ENCODE measurements around the gene KLK15.

Gene KLK15

DNA sequence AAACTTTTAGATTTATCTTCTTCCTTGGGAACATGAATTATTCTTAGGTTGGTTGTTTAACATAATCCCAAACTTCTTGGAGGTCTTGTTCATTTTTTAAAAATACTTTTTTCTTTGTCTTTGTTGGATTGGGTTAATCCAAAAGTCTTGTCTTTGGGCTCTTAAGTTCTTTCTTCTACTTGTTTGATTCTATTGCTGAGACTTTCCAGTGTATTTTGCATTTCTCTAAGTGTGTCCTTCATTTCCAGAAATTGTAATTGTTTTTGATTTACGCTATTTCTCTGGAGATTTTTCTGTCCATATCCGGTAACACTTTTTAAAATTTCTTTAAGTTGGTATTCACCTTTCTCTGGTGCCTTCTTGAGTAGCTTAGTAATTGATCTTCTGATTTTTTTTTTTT, 9.8 kb upstream of the KLK15 start:
- DNase-seq, result no peak

DNA sequence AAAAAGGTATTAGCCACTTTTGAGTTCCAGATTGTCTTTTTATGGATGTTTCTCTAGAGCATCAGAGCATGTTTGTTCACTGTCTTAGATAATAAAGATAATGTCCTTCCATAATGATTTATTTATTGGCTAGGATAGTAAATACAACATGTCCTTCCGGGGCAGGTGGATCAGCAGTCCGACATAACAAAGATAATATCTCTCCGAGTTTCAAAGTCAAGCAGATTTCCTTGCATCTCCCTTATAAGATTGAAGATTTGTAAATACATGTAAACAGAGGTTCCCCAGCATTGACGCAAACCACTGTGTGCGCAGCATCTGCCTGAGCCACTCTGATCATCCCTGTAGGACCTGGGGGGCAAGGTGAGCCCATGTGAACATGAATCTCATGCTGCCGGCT, 8.8 kb upstream of the KLK15 start:
- no peak for DNase-seq

DNA sequence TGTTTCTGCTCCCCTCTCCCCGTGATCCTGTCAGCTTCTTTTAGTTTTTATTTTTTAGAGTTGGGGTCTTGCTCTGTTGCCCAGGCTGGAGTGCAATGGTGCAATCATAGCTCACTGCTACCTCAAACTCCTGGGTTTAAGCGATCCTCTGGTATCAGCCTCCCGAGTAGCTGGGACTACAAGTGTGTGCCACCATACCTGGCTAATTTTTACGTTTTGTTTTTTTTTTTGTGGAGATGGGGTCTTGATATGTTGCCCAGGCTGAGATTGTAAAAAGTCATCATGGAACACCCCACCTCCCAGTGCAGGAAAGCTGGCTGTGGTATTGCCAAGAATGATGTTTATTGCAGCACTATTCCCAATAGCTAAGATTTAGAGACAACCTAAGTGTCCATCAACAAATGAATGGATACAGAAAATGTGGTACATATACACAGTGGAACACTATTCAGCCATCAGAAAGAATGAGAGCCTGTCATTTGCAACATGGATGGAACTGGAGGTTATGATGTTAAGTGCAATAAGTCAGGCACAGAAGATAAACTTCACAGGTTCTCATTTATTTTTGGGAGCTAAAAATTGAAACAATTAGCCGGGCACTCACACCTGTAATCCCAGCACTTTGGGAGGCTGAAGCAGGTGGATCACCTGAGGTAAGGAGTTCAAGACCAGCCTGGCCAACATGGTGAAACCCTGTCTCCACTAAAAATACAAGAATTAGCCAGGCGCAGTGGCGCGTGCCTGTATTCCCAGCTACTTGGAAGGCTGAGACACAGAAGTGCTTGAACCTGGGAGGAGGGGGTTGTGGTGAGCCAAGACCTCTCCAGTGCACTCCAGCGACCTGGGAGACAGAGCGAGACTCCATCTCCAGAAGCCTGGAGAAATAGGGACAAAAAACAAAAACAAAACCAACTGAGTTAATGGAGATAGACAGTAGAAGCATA, 6.6 kb upstream of the KLK15 start:
- DNase-seq, result no peak

DNA sequence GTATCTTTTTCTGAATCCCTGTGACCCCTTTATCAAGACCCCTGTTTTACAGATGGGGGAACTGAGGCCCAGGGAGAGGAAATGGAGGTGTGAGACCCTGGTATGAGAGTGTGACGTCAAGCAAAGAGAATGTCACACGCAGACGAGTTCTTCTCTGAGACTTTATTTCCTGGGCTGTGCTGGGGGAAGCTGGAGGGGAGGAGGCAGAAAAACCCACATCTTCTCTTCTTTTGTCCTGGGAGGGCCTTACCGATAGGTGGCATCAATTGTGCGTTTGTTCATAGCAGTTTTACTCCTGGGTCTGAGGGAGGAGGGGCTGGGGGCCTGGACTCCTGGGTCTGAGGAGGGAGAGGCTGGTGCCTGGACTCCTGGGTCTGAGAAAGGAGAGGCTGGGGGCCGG, 4.9 kb upstream of the KLK15 start:
- DNase-seq, result no peak

DNA sequence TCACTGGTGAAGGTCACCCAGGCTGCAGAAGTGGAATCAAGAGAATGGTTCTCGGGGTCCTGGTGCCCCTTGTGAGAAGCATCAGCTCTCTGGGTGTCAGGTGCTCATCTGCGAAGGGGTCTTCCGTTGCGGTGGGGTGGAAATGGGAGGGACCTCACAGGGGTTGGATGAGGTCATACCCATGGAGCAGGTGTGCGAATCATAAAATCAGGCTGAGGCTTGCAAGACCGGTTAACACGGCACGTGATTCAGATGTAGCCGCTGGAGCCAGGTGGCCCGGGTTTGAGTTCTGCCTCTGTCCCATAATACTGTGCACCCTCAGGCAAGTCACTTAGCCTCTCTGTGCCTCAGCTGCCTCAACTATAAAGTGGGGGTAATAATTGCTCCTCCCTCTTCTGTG, 3.9 kb upstream of the KLK15 start:
- no peak for DNase-seq

DNA sequence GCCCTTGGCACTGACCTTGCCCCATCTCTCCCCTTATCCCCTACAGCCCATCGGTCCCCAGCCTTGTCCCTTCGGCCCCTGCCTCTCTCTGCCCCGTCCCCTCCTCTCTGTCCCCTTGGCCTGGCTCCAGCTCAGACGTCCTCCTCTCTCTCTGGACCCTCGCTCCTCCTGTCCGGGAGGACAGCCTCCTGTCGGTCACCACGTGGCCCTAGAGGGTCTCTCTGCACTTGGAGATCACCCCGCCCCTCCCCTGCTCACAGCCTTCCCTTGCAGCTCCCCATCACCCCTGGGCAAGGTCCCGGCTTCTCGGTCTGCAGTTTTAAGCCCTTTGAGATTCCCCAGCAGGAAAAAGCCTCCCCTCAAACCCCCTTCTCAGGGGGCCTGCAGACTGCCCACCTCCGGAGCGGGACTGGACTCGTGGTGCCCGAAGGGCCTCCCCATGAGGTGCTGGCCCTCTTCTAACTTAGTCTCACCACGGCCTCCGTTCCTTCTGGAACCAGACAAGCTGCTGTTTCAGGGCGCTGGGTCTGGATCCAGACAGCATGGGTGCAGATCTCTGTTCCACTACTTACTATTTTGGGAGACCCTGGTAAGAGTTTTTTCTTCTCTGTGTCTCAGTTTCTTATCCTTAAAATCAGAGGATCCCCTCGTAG, 3.3 kb upstream of the KLK15 start:
- no peak for DNase-seq

DNA sequence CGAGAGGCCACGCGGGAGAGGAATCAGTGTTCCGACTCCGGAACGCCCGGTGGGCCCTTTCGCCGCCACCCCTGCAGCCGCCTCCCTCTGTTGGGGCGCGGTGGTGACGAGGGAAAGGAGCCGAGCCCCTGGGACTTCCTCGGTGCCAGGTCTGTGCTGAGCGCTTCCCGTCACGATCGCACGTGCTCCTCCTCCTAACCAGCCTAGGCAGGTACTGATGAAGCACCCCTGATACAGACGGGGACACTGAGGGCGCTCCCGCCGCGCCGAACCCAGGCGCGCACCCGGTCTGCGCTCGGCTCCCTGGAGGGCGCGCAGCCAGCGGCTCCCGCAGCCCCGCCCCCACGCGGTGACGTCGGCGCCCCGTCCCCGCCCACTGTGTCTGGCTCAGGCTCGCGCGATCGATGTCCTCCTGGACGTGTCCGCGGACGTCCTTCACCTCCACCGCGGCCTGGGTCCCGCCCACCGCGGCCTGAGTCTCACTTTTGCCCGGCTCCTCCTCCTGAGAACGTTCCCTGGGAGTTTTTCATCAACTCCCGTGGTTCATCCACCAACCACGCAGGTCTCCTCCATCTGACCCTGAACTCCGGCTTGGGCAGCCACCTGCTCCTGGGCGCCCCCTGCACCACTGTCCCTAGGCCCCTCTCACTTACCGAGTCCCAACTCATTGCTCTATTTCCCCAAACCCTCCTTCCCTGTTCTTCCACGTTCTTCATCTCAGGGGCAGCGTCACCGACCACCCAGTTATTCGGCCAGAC, 2.6 kb upstream of the KLK15 start:
- DNase-seq, result peak; percentile 72

DNA sequence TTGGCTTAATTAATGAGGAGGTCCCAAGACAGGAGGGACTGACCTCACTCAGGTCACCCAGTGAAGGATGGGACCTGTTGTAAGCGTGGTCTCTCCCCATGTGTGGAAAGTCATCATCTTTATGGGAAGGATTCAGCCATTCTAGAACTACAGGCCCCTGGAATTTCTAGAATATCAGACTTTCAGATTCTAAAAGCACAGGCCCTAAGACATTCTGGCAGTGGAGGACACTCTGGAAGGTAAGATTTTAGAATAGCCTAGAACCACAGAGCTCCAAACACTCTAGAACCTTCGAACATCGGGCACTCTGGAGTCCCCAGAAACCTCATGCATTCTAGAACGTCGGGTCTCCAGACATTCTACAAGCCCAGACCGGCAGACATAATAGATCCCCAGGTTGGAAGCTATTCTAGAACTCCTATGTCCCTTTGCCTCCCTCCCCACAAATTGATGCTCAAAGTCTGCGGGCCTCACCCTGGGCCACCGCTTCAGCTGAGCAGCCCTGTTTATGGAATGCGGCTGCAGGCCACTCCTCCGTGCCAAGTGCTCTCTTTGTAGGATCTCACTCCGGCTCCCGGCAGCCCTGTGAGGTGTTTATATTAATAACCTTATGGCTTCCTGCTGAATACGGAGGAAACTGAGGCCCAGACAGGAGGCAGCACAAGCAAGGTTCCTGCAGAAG, 1.9 kb upstream of the KLK15 start:
- DNase-seq, result no peak

DNA sequence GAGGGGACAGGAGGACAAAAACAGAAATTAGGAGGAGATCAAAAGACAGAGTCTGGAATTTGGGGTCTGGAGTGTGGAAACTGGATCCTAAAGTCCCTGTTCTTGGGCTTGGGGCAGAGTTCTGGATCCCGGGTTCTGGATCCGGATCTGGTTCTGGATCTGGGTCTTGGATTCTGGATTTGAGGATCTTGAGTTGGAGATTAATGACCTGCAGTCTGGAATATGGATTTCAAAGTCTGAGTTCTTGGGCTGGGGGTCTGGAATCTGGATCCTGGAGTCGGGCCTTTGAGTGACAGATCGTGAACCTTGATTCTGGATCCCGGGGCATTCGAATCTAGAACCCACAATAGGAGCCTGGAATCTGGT, 411 bp upstream of the KLK15 start:
- DNase-seq, result no peak

DNA sequence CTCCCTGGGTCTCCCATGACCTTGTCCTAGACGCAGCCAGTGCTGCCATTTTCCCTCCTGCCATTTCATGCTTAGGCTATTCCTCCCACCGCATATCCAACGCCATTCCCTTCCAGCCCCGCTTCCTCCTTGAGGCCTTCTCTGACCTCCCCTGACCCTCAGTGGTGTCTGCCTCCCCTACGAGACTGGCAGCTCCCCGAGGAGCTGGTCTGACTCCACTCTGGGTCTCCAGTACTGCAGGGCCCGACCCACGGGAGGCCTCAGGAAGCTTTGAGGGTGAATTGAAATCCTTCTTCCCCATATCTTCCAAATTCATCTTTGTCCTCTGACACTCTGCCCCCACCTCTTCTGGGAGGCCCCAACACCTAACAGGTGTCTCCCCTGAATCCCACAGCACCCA, 708 bp downstream of the KLK15 start:
- no peak for DNase-seq

DNA sequence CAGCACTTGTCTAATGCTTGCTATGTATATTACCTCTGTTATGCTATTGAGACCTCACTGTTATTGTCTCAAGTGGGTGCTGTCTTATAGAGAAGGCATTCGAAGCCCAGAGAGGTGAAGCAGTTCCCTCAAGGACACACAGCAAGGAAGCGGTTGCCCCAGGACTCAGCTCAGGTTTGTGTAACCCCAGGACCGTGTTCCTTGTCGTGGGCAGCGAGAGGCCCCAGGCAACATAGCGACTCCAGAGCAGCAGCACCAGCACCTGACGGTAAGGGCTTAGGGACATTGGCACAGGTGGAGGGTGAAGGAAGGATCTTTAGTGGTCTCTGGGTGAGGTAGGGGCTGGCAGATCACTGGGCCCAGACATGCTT, 2.4 kb downstream of the KLK15 start:
- DNase-seq, result no peak

DNA sequence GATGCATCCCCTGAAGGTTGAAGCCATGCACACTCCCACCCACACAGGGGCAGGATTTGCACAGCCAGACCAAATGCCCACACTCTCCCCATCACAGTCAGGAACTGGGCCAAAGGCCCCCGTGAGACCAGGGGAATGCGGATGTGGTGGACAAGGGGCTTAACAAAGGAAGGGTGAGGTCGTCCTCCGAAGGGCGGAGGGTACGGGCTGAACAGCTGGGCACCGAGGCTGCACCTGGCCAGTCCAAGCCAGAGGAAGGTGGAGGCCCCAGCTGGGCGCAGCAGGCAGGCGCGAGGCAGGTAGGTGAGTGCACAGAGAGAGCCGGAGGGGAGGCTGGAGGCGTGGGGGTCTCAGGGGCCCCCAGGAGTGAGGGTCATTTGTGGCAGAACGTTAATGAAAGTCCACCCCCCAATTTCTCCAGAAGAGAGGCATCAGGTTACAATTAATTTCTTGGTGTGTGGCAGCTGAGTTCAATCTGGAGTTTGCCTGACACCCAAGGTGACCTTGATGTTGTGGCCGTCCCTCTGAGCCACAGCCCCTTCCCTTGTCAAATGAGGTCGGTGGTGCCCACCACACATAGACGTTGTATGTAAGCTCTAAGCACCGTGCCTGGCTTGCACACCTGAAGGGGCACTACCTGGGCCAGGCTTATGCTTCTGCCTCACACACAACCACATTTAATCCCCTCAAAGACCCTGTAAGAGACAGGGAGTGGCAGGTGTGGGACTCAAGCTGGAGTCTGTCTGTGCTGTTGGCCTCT, 2.9 kb downstream of the KLK15 start:
- DNase-seq, result no peak

DNA sequence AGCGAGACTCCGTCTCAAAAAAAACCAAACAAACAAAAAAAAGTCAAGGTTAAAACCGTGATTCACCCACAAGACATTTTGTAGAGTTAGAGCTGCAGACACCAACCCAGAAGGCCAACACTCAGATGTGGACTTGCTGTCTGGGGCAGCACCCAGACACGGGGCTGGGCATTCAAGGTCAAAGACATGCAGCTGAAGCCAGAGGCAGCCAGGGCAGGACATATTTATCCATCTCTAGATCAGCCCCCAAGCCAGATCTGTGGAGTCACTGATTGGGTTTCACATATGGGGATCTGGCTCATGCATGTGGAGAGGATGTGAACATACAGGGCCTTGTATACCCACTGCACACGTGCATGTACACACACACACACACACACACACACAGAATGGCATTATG, 3.6 kb downstream of the KLK15 start:
- DNase-seq, result no peak

DNA sequence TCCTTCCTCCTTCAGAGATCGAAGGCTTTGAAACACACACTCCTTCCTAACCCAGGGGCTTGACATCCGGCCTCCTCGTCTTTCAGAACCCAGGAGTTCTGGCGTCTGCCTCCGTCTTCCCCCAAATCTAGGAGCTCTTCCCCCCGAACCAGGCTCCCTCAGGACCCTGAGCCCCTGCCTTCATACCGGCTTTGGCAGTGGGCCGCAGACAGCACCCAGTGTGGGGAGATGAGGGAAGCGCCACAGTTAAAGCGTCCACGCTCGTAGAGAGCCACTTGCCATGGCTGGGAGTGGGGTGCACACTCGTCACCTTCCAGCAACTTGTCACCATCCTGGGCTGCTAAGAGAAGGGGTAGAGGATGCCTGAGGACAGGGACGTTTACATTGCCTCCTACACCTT, 5.9 kb downstream of the KLK15 start:
- no peak for DNase-seq

DNA sequence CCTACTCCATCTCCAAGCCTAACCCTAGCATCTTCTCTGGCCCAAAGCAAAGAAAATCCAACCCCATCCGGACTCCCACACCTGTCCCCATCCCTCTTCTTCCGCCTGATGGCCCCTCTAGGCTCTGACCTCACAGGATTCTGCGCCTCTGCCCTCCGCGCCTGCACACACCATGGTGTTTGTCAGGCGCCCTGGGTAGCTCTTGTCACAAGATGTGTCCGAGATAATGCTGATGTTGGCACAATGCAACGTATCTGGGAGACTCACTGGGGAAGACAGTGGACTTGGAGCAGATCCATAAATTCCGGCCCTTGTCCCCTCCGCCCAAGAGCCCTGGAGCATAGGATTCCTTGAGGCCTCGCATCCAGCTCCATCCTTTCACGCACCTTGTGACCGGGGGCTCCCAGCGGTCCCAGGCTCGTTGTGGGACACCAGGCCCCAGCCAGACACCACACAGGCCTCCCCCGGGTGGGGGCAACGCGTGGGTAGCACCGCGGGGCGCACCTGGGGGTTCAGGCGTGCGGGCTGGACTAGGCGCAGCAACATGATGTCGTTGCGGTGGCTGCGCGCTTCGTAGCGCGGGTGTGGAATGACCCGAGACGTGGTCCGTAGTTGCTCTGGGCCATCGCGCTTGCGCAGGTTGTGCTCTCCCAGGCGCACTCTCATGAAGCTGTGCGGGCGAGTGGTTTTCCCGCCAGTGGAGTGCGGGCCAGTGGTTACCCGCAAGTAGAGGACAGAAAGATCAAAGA, 6.7 kb downstream of the KLK15 start:
- no peak for DNase-seq

DNA sequence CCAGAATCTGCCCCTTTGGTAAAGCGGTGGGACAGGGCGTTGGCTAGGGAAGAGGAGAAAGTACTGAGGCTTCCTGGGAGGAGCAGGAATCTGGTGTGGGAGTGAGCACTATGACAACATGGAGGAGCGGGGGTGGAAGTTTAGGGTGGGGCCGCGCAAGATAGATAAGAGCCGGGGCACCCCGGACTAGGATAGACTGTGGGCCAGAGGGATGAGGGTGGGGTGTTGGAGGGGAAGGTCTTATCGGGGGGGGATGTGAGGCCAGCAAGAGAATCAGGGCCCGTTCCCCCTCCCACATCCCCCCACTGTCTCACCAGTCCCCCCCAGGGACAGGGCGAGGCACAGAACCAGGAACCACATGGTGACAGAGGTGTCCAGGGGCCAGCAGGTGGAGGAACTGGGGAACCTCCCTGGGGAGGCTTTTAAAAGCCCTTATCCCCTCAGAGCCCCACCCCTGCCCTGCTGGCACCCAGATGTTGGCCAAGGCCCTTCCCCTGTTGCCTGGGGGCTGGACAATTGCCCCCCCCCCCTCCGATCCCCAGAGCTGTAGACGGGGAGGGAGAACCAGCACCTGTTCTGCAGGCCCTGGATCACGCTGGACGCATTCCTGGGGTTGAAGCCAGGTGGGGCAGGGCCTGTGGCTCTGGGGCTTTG, 9.9 kb downstream of the KLK15 start, which contains the start of gene KLK1:
Gene KLK1, minus strand, starts transcription at position 399 of the 654 bp plus-strand sequence. Its CDS starts 39 bp downstream, at position 360.
- no peak for DNase-seq

DNA sequence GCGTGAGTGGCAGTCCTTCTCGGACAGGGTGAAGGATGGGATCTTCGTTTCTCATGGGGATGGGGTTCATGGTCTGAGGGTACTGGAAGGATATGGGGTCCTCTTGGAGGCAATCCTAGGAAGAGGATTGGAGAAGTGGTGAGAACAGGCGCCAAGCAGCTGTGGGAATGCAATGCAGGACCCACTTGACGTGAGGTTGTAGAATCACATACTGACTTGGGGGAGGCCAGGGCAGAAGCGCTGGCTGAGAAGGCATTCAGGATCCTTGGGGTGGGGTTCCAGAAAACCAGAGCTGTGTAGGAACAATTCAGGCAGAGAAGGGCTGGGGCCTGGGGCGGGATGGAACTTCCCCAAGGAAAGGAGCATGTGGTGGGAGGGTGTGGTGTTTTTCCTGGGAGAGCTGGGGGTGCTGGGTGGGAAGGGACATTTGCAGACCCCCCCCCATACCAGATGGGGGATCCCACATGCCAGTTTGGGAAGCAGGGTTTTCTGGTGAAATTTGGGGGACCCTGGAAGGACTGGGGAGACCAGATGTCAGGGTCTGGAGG, 10.6 kb downstream of the KLK15 start:
- DNase-seq, result no peak

DNA sequence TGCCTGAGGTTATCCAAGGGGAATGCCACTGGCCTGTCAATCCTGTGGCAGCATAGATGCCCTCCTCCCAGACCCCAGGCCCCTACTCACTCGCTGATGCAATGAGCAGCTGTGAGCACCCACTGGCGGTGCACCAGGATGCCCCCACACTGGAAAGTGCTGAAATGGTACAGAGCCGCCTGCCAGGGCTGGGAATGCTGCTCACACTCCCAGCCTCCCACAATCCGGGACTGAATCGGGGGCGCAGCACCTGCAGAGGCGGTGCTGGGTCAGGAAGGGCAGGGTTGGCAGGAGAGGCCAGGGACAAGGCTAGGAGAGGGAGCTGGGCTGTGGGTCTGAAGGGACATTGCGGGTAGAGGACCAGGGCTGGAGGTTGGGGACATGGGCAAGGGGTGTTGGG, 11.8 kb downstream of the KLK15 start:
- DNase-seq, result no peak

DNA sequence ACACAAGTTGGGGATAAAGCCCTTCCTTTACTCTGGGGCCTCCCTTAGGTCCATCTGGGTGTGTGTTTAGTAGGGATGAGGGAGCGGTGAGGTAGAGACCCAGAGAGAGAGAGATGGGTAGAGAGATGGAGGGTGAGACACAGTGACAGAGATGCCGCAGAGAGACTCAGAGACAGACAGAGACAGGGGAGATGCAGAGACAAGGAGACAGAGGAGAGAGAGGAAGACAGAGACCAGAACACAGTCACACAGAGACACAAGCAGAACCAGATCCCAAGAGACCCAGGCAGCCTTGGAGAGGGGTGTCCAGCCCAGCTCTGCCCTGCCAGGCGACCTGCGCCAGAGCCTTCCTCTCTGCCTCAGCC, 12.1 kb downstream of the KLK15 start:
- DNase-seq, result no peak

DNA sequence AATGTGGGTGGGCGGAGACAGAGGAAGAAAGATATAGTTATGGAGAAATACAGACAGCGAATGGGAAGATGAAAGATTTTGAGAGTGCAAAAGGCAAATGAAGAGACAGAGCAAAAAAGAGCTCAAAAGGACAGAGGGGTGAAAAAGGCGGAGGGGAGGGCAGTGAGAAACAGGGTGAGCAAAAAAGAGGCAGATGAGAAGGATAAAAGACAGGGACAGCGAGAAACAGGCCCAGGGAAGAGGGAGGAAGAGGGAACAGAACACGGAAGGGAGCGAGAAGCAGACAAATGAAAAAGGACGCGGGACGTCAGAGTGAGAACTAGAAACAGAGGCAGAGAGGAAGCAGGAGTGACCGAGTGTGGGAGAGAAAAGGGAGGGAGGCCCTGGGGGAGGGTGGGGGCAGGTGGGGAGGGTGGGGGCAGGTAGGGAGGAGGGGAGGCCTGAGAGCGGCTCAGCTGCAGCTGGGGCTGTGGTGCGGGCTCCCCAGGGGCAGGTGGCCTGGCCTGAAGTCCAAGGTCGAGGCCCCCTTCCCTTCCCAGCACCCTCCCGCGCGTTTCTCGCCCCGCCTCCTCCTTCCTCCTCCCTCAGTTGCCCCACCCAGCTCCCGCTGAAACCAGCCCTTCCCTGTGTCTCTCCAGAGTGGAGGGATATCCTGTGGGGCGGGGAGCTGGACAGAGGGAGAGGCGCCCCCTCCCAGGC, 12.7 kb downstream of the KLK15 start:
- DNase-seq, result no peak

All from NCI-H748 treated with DMSO at 0.1 percent for 48 hours (cell line).